GM21786 (cell line): Measurements from ENCODE around the gene MAPK8IP2.
"Not testable (repeated sequence)": the region's sequence is repeated elsewhere in the genome, so short reads cannot be mapped to it uniquely, and the experiment has no call there.

Experiments
- ATAC-seq: cut with Tn5 transposase; IDR thresholded peaks from one replicate; pipeline ENCODE4 v1.9.1; 2021; ENCODE audit not compliant: unreplicated experiment

The MAPK8IP2 gene

GRCh38 chr22:50633771-50634170 lies 33.2 kb downstream of the MAPK8IP2 start:
- no peak for ATAC-seq

- no peak for ATAC-seq
Measured at GRCh38 chr22:50635591-50635990, 35.0 kb downstream of the MAPK8IP2 start.

GRCh38 chr22:50640296-50640695 lies 39.7 kb downstream of the MAPK8IP2 start:
- not testable (repeated sequence) for ATAC-seq

- no peak for ATAC-seq
Measured at GRCh38 chr22:50640857-50641647, 40.5 kb downstream of the MAPK8IP2 start.

- no peak for ATAC-seq
Measured at GRCh38 chr22:50641696-50642607, 41.4 kb downstream of the MAPK8IP2 start.

- ATAC-seq: not testable (repeated sequence)
Measured at GRCh38 chr22:50643021-50643820, 42.6 kb downstream of the MAPK8IP2 start.

GRCh38 chr22:50643821-50644101 lies 43.2 kb downstream of the MAPK8IP2 start:
- not testable (repeated sequence) for ATAC-seq

- no peak for ATAC-seq
Measured at GRCh38 chr22:50653256-50653655, 52.7 kb downstream of the MAPK8IP2 start.

- ATAC-seq: not testable (repeated sequence)
Measured at GRCh38 chr22:50654664-50655063, 54.1 kb downstream of the MAPK8IP2 start.

GRCh38 chr22:50656122-50657070 lies 55.8 kb downstream of the MAPK8IP2 start:
- ATAC-seq: no peak

GRCh38 chr22:50657925-50658324 lies 57.3 kb downstream of the MAPK8IP2 start:
- ATAC-seq: no peak

- ATAC-seq: not testable (repeated sequence)
Measured at GRCh38 chr22:50659711-50660110, 59.1 kb downstream of the MAPK8IP2 start.

- ATAC-seq: no peak
Measured at GRCh38 chr22:50660306-50660705, 59.7 kb downstream of the MAPK8IP2 start.
